ENCODE results near the gene LELP1. TPM values are rescaled to one million over a fixed set of nuclear protein-coding genes. Genes with fewer than 3 reads are reported as not detected.
A peak's percentile ranks its signal among the peaks of the same experiment; 100 is the strongest.

Gene LELP1
- total and polyA plus RNA-seq, 3 experiments from 2014 or later: not detected

DNA sequence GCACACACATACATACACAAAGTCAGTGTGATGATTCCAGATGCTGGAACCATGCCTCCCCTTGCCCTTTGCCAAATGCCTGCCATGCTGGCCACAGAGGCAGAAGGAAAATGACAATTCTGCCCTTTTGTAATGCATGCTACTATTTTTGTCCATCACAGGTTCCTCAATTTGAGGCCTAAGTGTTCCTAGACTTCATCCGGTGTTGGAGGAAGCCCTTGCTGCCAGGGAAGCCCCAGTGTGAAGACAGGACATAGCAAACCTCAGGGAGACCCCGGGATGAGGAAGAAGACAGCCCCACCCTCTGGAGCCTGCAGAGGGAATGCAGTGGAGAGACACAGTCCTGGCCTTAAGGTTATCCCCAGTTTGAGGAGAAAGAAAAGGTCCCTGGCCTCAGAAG lies 28.6 kb downstream of the LELP1 start:
- H3K36me3 Mint-ChIP-seq: no peaks in the 10 kb centered on the region
- Histone ChIP-seq H3K9me3 (ENCODE audit: low read length) (no peaks in the 10 kb centered on the region), H3K4me3 (ENCODE audit: low read length) (no peak overlapping the region), H3K36me3 (ENCODE audit: insufficient read depth, low read length) (no peaks in the 10 kb centered on the region), H3K4me1 (ENCODE audit: insufficient read depth, low read length) (no peaks in the 10 kb centered on the region), H3K27ac (ENCODE audit: low read depth, low read length) (no peak overlapping the region), H3K27me3 (ENCODE audit: insufficient read depth, low read length, poor library complexity, severe bottlenecking) (no peaks in the 10 kb centered on the region)
- ChIA-PET POLR2A (no interaction called here), CTCF (no interaction called here)
- no peak for DNase-seq
- H3K27ac Mint-ChIP-seq: no peak overlapping the region
- peaks cover 17 to 34% of the 10 kb centered on the region in 2 donors for H3K27me3 Mint-ChIP-seq
- no peaks in the 10 kb centered on the region for H3K4me1 Mint-ChIP-seq
- no peak overlapping the region for H3K4me3 Mint-ChIP-seq
- no peaks in the 10 kb centered on the region for H3K9me3 Mint-ChIP-seq

DNA sequence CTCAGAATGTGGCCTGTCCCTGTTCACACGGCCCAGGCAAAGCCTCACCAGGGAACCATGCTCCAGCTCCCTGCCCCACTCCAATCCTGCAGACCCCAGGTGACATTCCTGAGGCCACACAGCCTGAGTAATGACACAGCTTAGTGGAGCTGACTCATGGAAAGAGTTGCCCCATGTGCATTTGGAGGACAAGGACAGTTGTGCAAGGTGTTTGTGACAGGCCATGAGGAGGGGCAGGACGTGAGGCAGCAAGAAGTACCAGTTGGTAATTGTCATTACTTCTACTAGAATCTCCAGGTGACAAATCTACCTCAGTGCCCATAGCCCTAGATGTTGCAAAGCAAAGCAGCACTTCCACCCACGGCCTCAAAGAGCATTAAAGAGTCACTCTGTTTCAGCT lies 29.3 kb downstream of the LELP1 start:
- DNase-seq: no peak
- Histone ChIP-seq H3K27ac (ENCODE audit: low read depth, low read length) (no peak overlapping the region), H3K4me3 (ENCODE audit: low read length) (no peak overlapping the region), H3K27me3 (ENCODE audit: insufficient read depth, low read length, poor library complexity, severe bottlenecking) (no peaks in the 10 kb centered on the region), H3K4me1 (ENCODE audit: insufficient read depth, low read length) (no peaks in the 10 kb centered on the region), H3K36me3 (ENCODE audit: insufficient read depth, low read length) (no peaks in the 10 kb centered on the region), H3K9me3 (ENCODE audit: low read length) (no peaks in the 10 kb centered on the region)
- Mint-ChIP-seq H3K27ac (no peak overlapping the region), H3K4me3 (peak overlapping the region in 1 of 7 donors; percentile 14), H3K4me1 (no peaks in the 10 kb centered on the region), H3K9me3 (no peaks in the 10 kb centered on the region), H3K36me3 (no peaks in the 10 kb centered on the region), H3K27me3 (peaks cover 17 to 34% of the 10 kb centered on the region in 2 donors)
- CTCF ChIA-PET: no interaction called here
- POLR2A ChIA-PET: no interaction called here

DNA sequence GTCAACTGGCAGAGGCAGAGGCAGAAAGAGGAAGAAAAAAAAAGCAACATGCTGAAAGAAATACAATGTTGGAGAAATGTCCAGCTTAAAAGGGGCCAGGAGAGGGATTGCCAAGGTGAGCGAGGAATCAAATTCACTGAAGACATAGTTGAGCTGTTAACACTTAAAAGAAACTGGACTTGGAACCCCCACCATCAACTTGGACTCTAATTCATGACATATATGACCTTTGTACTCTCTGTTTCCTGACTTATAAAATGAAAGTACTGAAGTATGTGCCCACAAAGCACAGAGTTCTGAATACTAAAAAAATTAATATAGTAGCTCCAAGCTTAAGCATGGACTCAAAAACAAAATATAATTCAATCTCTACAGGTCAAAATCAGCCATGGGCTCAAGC lies 30.2 kb downstream of the LELP1 start:
- Mint-ChIP-seq H3K4me1 (no peaks in the 10 kb centered on the region), H3K4me3 (no peak overlapping the region), H3K27ac (no peak overlapping the region), H3K27me3 (peaks cover 19 to 34% of the 10 kb centered on the region in 2 donors), H3K36me3 (no peaks in the 10 kb centered on the region), H3K9me3 (no peaks in the 10 kb centered on the region)
- Histone ChIP-seq H3K4me1 (ENCODE audit: insufficient read depth, low read length) (no peaks in the 10 kb centered on the region), H3K27me3 (ENCODE audit: insufficient read depth, low read length, poor library complexity, severe bottlenecking) (no peaks in the 10 kb centered on the region), H3K36me3 (ENCODE audit: insufficient read depth, low read length) (no peaks in the 10 kb centered on the region), H3K27ac (ENCODE audit: low read depth, low read length) (no peak overlapping the region), H3K9me3 (ENCODE audit: low read length) (no peaks in the 10 kb centered on the region), H3K4me3 (ENCODE audit: low read length) (no peak overlapping the region)
- no peak for DNase-seq
- CTCF ChIA-PET: interaction anchor here (1.4 kb wide), 1 partner anchor 13 kb away, joined by 3 read pairs; no protein-coding TSS in a partner anchor
- POLR2A ChIA-PET: no interaction called here

DNA sequence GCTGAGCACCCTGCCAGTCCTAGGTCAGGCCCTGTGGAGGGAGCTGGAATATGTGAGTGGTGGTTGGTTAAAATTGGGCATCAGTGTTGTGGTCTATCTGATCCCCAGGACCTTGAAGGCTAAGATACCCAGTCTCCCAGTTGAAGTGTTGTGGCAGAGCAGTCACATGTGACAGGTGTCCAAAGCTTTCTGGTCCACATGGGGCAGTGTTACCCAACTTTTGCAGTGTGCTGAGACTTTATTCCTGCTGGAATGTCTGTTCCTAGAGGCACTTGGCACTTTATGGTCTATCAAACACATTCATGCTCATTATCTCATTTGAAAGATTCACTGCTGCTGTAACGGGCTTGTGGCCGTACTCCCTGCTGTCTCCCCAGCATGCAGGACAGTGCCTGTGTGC lies 35.3 kb downstream of the LELP1 start:
- no peaks in the 10 kb centered on the region for H3K4me1 Mint-ChIP-seq
- ChIA-PET CTCF (no interaction called here), POLR2A (no interaction called here)
- H3K9me3 Mint-ChIP-seq: no peaks in the 10 kb centered on the region
- no peaks in the 10 kb centered on the region for H3K9me3 ChIP-seq (ENCODE audit: low read length)
- H3K36me3 Mint-ChIP-seq: no peaks in the 10 kb centered on the region
- no peak overlapping the region for H3K27ac ChIP-seq (ENCODE audit: low read depth, low read length)
- no peak for DNase-seq
- no peaks in the 10 kb centered on the region for H3K36me3 ChIP-seq (ENCODE audit: insufficient read depth, low read length)
- H3K27me3 ChIP-seq (ENCODE audit: insufficient read depth, low read length, poor library complexity, severe bottlenecking): no peaks in the 10 kb centered on the region
- peaks cover 8 to 38% of the 10 kb centered on the region in 2 donors for H3K27me3 Mint-ChIP-seq
- no peak overlapping the region for H3K4me3 ChIP-seq (ENCODE audit: low read length)
- H3K27ac Mint-ChIP-seq: no peak overlapping the region
- no peaks in the 10 kb centered on the region for H3K4me1 ChIP-seq (ENCODE audit: insufficient read depth, low read length)
- no peak overlapping the region for H3K4me3 Mint-ChIP-seq

DNA sequence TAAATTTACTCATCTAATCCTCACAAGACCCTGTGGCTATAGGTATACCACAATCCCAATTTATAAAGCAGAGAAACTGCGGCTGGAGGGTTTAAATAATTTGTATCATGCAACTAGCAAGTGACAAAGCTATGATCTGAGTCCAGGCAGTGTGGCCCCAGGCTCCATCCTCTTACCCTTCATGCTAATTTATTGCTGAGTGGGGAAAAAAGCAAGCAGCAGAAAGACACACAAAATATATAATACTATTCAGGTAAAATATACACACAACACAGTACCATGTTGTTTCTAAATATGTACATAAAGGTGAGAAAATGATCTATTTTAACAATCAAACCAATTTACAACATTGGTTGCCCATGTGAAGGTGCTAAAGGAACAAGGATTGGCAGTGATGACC lies 38.9 kb downstream of the LELP1 start:
- no peak overlapping the region for H3K27ac Mint-ChIP-seq

DNA sequence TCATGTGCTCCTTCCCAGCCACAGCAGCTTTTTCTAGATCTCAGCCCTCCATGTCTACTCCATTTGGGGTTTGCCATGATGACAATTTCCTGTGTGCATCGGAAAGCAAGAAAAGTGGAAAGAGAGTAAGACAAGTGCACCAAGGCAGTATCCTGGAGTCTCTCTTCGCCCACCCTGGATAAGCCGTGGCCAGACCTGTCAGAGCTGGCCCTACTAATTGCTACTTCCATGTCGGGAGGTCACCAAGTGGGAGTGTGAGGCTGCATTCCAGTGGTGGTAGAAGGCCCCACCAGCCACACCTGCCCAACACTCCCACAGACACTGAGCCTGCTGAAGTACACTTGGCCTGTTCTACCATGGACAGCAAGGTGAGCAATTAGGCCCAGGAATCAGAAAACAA lies 42.2 kb downstream of the LELP1 start:
- no peak for DNase-seq
- Histone ChIP-seq H3K4me1 (ENCODE audit: insufficient read depth, low read length) (no peaks in the 10 kb centered on the region), H3K4me3 (ENCODE audit: low read length) (no peak overlapping the region), H3K27me3 (ENCODE audit: insufficient read depth, low read length, poor library complexity, severe bottlenecking) (no peaks in the 10 kb centered on the region), H3K9me3 (ENCODE audit: low read length) (no peaks in the 10 kb centered on the region), H3K27ac (ENCODE audit: low read depth, low read length) (no peak overlapping the region), H3K36me3 (ENCODE audit: insufficient read depth, low read length) (no peaks in the 10 kb centered on the region)
- POLR2A ChIA-PET: no interaction called here
- Mint-ChIP-seq H3K36me3 (no peaks in the 10 kb centered on the region), H3K27me3 (peaks cover 12 to 52% of the 10 kb centered on the region in 2 donors), H3K9me3 (peaks cover 0 to 1% (median 0%) of the 10 kb centered on the region in 5 donors), H3K27ac (no peak overlapping the region), H3K4me3 (no peak overlapping the region), H3K4me1 (no peaks in the 10 kb centered on the region)
- CTCF ChIA-PET: no interaction called here

More for the DNA sequence above, 38.9 kb downstream of the LELP1 start:
- Mint-ChIP-seq H3K4me3 (no peak overlapping the region), H3K4me1 (no peaks in the 10 kb centered on the region), H3K27me3 (peaks cover 6 to 42% of the 10 kb centered on the region in 2 donors), H3K36me3 (no peaks in the 10 kb centered on the region), H3K9me3 (peaks cover 0 to 1% (median 0%) of the 10 kb centered on the region in 5 donors)
- no peak overlapping the region for H3K27ac ChIP-seq (ENCODE audit: low read depth, low read length)
- no peaks in the 10 kb centered on the region for H3K36me3 ChIP-seq (ENCODE audit: insufficient read depth, low read length)
- H3K4me3 ChIP-seq (ENCODE audit: low read length): no peak overlapping the region
- no peaks in the 10 kb centered on the region for H3K9me3 ChIP-seq (ENCODE audit: low read length)
- POLR2A ChIA-PET: no interaction called here
- no peaks in the 10 kb centered on the region for H3K27me3 ChIP-seq (ENCODE audit: insufficient read depth, low read length, poor library complexity, severe bottlenecking)
- CTCF ChIA-PET: no interaction called here
- no peaks in the 10 kb centered on the region for H3K4me1 ChIP-seq (ENCODE audit: insufficient read depth, low read length)
- no peak for DNase-seq

DNA sequence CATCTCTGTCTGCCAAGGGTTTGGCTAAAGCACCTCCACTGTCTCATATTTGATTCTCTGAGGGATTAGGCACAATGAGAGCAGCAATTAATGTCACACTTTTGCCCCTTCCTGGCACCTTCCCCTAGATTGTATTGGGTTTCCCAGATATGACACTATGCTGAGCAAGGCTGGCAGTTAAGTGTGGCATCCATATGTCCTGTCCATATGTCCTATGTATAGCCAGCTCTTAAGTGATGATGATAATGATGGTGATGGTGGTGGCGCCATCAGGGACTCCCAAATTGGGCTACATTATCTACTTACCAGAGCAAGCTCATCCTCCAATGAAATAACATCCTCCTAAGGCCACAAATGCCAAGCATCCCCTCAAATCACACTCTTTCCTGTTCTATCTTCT lies 42.8 kb downstream of the LELP1 start:
- ChIA-PET CTCF (no interaction called here), POLR2A (no interaction called here)
- Mint-ChIP-seq H3K27ac (no peak overlapping the region), H3K27me3 (peaks cover 12 to 52% of the 10 kb centered on the region in 2 donors), H3K4me3 (no peak overlapping the region), H3K9me3 (peaks cover 0 to 1% (median 0%) of the 10 kb centered on the region in 5 donors), H3K36me3 (no peaks in the 10 kb centered on the region), H3K4me1 (no peaks in the 10 kb centered on the region)
- Histone ChIP-seq H3K4me3 (ENCODE audit: low read length) (no peak overlapping the region), H3K36me3 (ENCODE audit: insufficient read depth, low read length) (no peaks in the 10 kb centered on the region), H3K27ac (ENCODE audit: low read depth, low read length) (no peak overlapping the region), H3K4me1 (ENCODE audit: insufficient read depth, low read length) (no peaks in the 10 kb centered on the region), H3K27me3 (ENCODE audit: insufficient read depth, low read length, poor library complexity, severe bottlenecking) (no peaks in the 10 kb centered on the region), H3K9me3 (ENCODE audit: low read length) (no peaks in the 10 kb centered on the region)
- no peak for DNase-seq

DNA sequence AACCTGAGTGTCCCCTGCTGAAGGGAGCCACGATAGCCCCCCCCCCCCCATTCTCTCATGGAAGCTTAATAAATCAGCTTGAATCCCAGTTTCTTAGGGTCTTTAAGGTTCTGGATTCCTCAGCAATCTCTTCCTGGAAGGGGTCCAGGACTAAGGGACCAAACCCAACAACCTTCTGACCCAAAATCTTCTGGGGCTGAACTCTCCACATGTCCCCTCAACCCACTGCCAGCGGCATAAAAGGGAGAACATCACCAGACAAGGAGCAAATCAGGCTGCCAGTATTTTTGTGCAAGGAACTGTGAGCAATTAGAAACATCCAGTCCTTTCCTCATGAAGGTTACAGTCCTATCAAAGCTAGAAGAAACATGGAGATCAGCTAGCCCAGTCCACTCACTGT lies 43.6 kb downstream of the LELP1 start:
- Histone ChIP-seq H3K9me3 (ENCODE audit: low read length) (no peaks in the 10 kb centered on the region), H3K4me1 (ENCODE audit: insufficient read depth, low read length) (no peaks in the 10 kb centered on the region), H3K27ac (ENCODE audit: low read depth, low read length) (no peak overlapping the region), H3K36me3 (ENCODE audit: insufficient read depth, low read length) (no peaks in the 10 kb centered on the region), H3K4me3 (ENCODE audit: low read length) (no peak overlapping the region), H3K27me3 (ENCODE audit: insufficient read depth, low read length, poor library complexity, severe bottlenecking) (no peaks in the 10 kb centered on the region)
- H3K27me3 Mint-ChIP-seq: peaks cover 17 to 56% of the 10 kb centered on the region in 2 donors
- H3K36me3 Mint-ChIP-seq: no peaks in the 10 kb centered on the region
- H3K27ac Mint-ChIP-seq: no peak overlapping the region
- no peak for DNase-seq
- CTCF ChIA-PET: no interaction called here
- POLR2A ChIA-PET: no interaction called here
- peaks cover 0 to 1% (median 0%) of the 10 kb centered on the region in 5 donors for H3K9me3 Mint-ChIP-seq
- H3K4me1 Mint-ChIP-seq: no peaks in the 10 kb centered on the region
- H3K4me3 Mint-ChIP-seq: no peak overlapping the region
